Measurements from ENCODE around the gene USP49.

The USP49 gene

GRCh38 chr6:41748542-41748941 lies 146.6 kb downstream of the USP49 start:
- no peak for DNase-seq

DNA sequence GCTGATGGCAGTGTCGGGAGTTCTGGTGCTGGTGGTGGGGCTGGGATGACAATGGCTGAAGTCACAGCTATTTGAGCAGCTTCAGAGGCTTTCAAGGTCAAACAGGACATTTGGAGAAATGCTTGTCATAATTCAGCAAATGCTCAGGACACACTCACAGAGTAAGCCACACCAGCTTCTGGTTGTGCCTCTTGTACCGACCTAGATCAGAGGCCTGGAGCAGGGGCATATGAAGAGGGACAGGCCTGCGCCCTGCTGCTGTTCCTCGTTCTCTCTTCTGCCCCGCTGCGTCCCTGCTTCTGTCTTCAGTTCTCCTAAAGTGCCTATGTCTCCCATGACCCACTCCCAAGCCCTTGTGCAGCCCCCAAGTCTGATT lies 147.1 kb downstream of the USP49 start:
- no peak for DNase-seq

DNA sequence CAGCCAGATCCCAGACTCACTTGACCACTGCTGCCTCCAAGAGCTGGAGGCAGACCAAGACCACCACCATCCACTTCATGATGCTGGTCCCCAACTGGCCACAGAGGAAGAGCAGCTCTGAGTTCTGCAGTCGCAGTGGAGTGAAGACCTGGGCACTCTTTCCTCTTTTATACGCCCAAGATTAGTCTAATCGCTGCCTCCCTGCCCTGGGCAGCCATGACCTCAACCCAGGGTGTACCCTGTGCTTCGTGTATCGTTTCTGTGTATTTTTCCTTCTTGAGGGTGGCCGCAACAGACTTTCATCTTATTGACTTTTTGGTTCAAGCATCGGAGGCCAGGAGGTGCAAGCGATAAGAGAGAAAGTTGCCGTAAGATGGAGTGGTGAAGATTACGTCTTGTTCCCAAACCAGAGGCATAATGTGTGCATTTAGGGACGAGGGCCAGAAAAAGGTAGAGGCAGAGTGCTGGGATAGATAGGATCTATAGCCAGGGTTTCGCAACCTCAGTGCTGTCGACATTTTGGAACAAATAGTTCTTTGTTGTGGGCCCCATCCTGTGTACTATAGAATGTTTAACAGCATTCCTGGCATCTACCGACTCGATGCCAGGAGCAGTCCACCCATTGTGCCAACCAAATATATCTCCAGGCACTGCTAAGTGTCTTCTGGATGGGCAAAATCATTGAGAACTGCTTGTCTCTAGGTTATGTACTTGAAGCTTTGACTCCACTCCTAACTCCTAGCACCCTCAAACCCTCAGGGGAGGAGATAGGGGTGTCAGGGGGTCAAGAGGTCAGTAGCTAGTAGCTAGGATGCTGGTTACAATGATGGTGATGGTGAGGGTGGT lies 147.7 kb downstream of the USP49 start, which contains the start of gene PGC:
Gene PGC, minus strand, starts transcription at position 142 of the 846 bp plus-strand sequence. Its CDS starts 63 bp downstream, at position 79.
- DNase-seq: no peak

GRCh38 chr6:41746107-41746506 lies 149.1 kb downstream of the USP49 start:
- DNase-seq: no peak

DNA sequence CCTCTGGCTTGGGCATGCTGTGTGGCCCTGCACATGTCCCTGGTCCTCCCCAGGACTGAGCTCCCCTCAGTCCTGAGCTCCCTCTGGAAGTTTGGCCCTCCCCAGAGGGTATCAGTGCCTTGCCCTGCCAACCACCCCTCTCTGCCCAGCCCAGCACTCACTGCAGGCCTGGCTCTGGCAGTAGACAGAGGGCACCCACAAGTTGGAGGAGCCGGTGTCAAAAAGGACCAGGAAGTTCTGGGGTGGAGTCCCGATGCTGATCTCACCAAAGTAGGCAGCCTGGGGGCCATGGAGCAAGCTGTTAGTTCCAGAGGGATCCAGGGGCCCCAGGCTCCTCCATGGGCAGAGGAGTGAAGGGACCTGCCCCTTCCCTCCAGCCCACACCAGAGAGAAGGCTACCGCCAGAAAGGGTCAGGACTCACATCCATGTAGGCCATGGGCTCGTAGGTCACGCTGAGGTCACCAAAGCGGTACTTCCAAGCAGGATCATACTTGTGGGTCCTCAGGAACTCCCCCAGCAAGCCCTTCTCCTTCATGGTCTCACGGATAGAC lies 150.9 kb downstream of the USP49 start:
- no peak for DNase-seq

GRCh38 chr6:41743406-41744235 lies 151.6 kb downstream of the USP49 start:
- DNase-seq: no peak

DNA sequence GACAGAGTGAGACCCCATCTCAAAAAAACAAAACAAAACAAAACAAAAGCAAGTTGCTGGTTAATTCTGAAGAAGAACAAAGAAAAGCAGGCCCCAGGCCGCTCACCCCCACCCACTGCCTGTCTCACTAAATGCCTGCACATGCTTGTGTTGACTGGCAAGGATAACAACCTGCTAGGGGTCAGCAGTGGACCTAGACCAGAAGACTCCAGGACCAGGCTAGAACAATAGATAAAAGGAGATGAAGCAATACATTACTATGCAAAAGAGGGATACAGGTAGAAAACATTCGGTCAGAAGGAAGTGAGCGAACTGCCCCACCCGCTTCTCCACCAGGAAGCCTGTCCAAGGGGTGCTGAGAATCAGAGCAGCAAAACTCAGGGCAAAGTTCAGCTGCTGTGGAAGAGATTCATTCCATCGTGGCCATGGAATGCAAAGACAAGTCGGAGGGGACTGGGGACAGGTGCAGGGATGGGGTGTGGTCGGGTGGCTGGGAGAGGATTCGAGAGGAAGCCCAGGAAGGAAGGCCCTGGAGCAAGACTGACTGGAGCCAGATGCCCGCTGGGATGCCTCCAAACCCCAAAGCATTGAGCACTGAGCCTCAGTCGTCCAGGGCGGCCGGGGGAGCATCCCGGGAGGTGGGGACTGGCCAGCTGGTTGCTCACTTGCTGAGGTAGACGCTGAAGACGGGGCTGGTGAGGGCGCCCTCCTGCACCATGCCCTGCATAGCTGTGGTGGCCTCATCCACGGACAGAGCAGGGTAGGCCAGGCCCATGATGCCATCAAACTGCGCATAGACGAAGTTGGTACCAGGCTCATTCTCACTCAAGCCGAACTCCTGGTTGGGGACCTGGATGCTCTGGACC lies 153.3 kb downstream of the USP49 start:
- DNase-seq: no peak

DNA sequence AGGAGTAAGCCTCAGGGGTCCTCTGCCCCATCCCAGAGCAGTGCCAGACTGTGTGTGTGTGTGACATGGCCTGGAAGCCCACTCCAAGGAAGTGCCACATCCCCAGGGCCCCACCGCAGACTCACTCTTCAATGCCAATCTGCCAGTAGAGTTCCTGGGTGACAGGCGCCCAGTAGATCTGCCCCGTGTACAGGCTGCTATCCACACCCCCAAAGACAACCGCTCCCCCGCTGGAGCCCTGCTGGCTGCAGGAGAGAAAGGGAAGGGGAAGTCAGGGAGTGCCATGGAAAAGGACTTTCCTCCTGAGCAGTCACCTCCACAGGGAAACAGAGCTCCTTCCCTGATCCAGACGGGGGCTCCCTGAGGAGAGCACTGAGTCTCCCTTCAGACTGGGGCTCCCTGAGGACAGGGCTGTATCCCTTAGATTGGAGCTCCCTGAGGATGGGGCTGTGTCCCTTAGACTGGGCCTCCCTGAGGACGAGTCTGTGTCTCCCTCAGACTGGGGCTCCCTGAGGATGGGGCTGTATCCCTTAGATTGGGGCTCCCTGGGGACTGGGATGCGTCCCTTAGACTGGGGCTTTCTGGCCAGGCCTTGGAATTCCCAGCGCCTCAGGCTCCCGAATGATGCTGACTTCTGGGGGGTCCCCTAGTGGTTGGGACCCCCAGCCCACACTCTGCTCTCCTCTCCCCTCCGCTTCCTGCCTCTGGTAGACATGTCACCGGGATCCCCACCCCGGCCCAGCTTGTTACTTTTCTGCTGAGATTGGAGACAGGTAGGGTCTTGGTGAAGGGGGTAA lies 154.6 kb downstream of the USP49 start:
- DNase-seq: no peak

All from NCI-H2171 treated with DMSO at 0.1 percent for 48 hours (cell line).